HG02884 (cell line): ENCODE measurements around the gene SOX13.

Experiments used
- ATAC-seq: cut with Tn5 transposase; IDR thresholded peaks from one replicate; pipeline ENCODE4 v1.9.1; 2021; ENCODE audit warnings: mild to moderate bottlenecking, moderate library complexity; ENCODE audit not compliant: unreplicated experiment

The SOX13 gene

GRCh38 chr1:204176049-204176448 is 103.1 kb downstream of the SOX13 start:
- ATAC-seq, result no peak

DNA sequence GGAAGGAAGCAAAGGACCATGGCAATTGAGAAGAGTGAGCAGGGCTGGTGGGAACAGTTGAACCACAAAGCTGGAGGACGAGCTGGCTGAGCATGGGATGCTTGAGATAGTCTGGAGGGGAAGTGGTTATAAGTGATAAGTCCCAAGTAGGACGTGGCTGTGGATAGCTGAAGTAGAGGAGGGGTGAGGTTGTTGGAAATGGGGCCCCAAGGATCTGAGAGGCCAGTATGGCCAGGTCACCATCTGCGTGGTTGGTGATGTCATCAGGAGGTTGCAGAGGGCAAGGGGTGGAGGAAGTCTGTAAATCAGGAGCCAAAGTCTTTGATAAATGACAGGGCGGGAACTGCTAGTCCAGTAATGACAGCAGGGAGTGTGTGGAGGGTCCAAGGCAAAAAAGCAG is 104.2 kb downstream of the SOX13 start:
- no peak for ATAC-seq
